ENCODE data around the gene FN3K. TPM values are rescaled to one million over a fixed set of nuclear protein-coding genes. Genes with fewer than 3 reads are reported as not detected.

FN3K gene
- total and polyA plus RNA-seq, 2 of the 8 experiments (the other 6 are each of a cell fraction or from before 2014, with no cell fraction given), result 0.88 to 14.2 TPM

GRCh38 chr17:82775001-82775823, 39.8 kb downstream of the FN3K start:
- Histone ChIP-seq H2BK15ac (ENCODE audit: low read length) (no peak overlapping the region), H3K9me3 (ENCODE audit: insufficient read depth in 2 of 2, low read depth in 1 of 2, low read length in 1 of 2) (no peaks in the 10 kb centered on the region), H3K79me1 (ENCODE audit: low read depth, low read length) (peaks cover 12% of the 10 kb centered on the region), H3K4ac (replicated peaks; ENCODE audit: insufficient read length, low read depth, low read length) (no peak overlapping the region), H4K8ac (ENCODE audit: extremely low read depth, insufficient read depth, low read length) (no peak overlapping the region), H2BK120ac (replicated peaks; ENCODE audit: low read depth, low read length) (no peak overlapping the region), H3K27me3 (replicated peaks in 1 of 4; ENCODE audit: control insufficient read depth in 3 of 4, extremely low read depth in 1 of 4, insufficient read depth in 3 of 4, low read length in 3 of 4) (no peaks in the 10 kb centered on the region), H4K91ac (replicated peaks; ENCODE audit: insufficient read length, low read length) (no peak overlapping the region), H3K18ac (ENCODE audit: extremely low read depth, low read length) (no peak overlapping the region), H3K56ac (replicated peaks; ENCODE audit: insufficient read length, low read depth, low read length) (no peak overlapping the region), H3K14ac (ENCODE audit: insufficient read length) (no peak overlapping the region), H2BK20ac (ENCODE audit: low read length) (no peak overlapping the region), H3K9ac (replicated peaks in 1 of 4; ENCODE audit: extremely low read depth in 1 of 4, low read depth in 3 of 4, low read length in 3 of 4) (no peak overlapping the region), H3K4me1 (replicated peaks in 1 of 4; ENCODE audit: control insufficient read depth in 3 of 4, insufficient read depth in 4 of 4, low read length in 3 of 4) (no peaks in the 10 kb centered on the region), H3K79me2 (ENCODE audit: control insufficient read depth in 1 of 2, insufficient read depth in 2 of 2, low read length in 2 of 2) (peaks cover 0 to 13% of the 10 kb centered on the region in 2 experiments; a peak in 1 of 4 replicates), H3K27ac (ENCODE audit: low read depth, low read length) (no peak overlapping the region), H2AK5ac (ENCODE audit: low read depth, low read length) (no peak overlapping the region), H3K23me2 (ENCODE audit: low read depth, low read length) (no peaks in the 10 kb centered on the region), H2BK5ac (ENCODE audit: low read depth, low read length) (no peak overlapping the region), H4K20me1 (replicated peaks in 1 of 2; ENCODE audit: control insufficient read depth in 1 of 2, insufficient read depth in 2 of 2, low read length in 2 of 2) (peaks cover 2 to 12% of the 10 kb centered on the region in 2 experiments), H3K4me3 (ENCODE audit: extremely low read depth in 1 of 4, insufficient read depth in 2 of 4, low read depth in 3 of 4, low read length in 4 of 4) (no peak overlapping the region), H2AFZ (ENCODE audit: low read length) (no peak overlapping the region), H3K36me3 (ENCODE audit: control insufficient read depth in 2 of 4, insufficient read depth in 4 of 4, low read length in 3 of 4) (peaks cover 7 to 20% (median 12%) of the 10 kb centered on the region in 4 experiments), H4K5ac (ENCODE audit: insufficient read length, low read depth, low read length) (no peak overlapping the region), H3K4me2 (ENCODE audit: insufficient read depth in 1 of 2, low read depth in 2 of 2, low read length in 2 of 2) (no peak overlapping the region), H3K23ac (ENCODE audit: insufficient read length) (no peak overlapping the region), H2BK12ac (ENCODE audit: low read depth, low read length) (no peak overlapping the region)
- WGBS, 2 experiments (ENCODE audit: extremely low coverage in 1 of 2, insufficient coverage in 1 of 2, insufficient read length in 1 of 2, insufficient replicate concordance in 2 of 2, low coverage in 1 of 2, low lambda C conversion rate in 2 of 2, missing lambda C conversion rate in 1 of 2), result 58% methylated on average over 33 of the region's 34 CpGs; no CpG with 5 or more reads in 1 of the 2 experiments
- FAIRE-seq (no peak), DNase-seq (ENCODE audit: low read depth in 1 of 2, low spot score in 2 of 2) (peak in 1 of 2 experiments; percentile 93)
- CTCF ChIA-PET (ENCODE audit: partially characterized antibody), result interaction anchor here (0.6 to 2.1 kb wide), 32 partner anchors 9 to 323 kb away, joined by 3 to 11 read pairs (median 4); no protein-coding TSS in a partner anchor
- POLR2A ChIA-PET (ENCODE audit: partially characterized antibody), result no interaction called here
- TF ChIP-seq ATF2 (IDR thresholded peaks at IDR 0.05; ENCODE audit: low read length) (no peak), TAF7 (optimal IDR thresholded peaks at IDR 0.05; ENCODE audit: borderline replicate concordance, low read depth, low read length) (no peak), CHD2 (IDR thresholded peaks at IDR 0.05; ENCODE audit: low read length) (no peak), BACH1 (IDR thresholded peaks at IDR 0.05; ENCODE audit: low read length) (peak; percentile 32; the same call in 1 of the 2 replicates), GABPA (IDR thresholded peaks at IDR 0.05; ENCODE audit: borderline replicate concordance, insufficient read depth, low read length) (peak; percentile 82; the same call in 1 of the 2 replicates), RAD21 (IDR thresholded peaks at IDR 0.05 in 1 of 2, conservative IDR thresholded peaks at IDR 0.05 in 1 of 2; ENCODE audit: low read depth in 2 of 2, low read length in 2 of 2) (peak; percentile 60 to 64)
- TF ChIP-seq, protein P1, sequence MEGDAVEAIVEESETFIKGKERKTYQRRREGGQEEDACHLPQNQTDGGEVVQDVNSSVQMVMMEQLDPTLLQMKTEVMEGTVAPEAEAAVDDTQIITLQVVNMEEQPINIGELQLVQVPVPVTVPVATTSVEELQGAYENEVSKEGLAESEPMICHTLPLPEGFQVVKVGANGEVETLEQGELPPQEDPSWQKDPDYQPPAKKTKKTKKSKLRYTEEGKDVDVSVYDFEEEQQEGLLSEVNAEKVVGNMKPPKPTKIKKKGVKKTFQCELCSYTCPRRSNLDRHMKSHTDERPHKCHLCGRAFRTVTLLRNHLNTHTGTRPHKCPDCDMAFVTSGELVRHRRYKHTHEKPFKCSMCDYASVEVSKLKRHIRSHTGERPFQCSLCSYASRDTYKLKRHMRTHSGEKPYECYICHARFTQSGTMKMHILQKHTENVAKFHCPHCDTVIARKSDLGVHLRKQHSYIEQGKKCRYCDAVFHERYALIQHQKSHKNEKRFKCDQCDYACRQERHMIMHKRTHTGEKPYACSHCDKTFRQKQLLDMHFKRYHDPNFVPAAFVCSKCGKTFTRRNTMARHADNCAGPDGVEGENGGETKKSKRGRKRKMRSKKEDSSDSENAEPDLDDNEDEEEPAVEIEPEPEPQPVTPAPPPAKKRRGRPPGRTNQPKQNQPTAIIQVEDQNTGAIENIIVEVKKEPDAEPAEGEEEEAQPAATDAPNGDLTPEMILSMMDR (IDR thresholded peaks at IDR 0.05; ENCODE audit: control extremely low read depth in 1 of 3, insufficient read depth in 1 of 3, low read depth in 1 of 3, low read length in 3 of 3), result peak; percentile 87 to 97 (median 91)

Measured in H1 (cell line).